SHP77 treated with DMSO at 0.1 percent for 48 hours (cell line): ENCODE measurements around the gene BST1.
"Not testable (repeated sequence)": the region's sequence is repeated elsewhere in the genome, so short reads cannot be mapped to it uniquely, and the experiment has no call there.

Source experiments
- DNase-seq: peaks from one replicate; lab custom pipeline; 2025; lab: John Stamatoyannopoulos, UW

Gene BST1

GRCh38 chr4:15712214-15712613, 9.3 kb downstream of the BST1 start:
- DNase-seq, result no peak

GRCh38 chr4:15714141-15714540, 11.3 kb downstream of the BST1 start:
- no peak for DNase-seq

GRCh38 chr4:15714646-15715435, 12.0 kb downstream of the BST1 start:
- DNase-seq, result no peak

GRCh38 chr4:15716115-15716514, 13.2 kb downstream of the BST1 start:
- DNase-seq, result no peak

GRCh38 chr4:15717086-15717485, 14.2 kb downstream of the BST1 start:
- no peak for DNase-seq

- no peak for DNase-seq
Measured at GRCh38 chr4:15717657-15718416, 15.0 kb downstream of the BST1 start.

- DNase-seq, result no peak
Measured at GRCh38 chr4:15718465-15718864, 15.6 kb downstream of the BST1 start.

GRCh38 chr4:15718959-15719358, 16.1 kb downstream of the BST1 start:
- no peak for DNase-seq

GRCh38 chr4:15719506-15719905, 16.6 kb downstream of the BST1 start:
- DNase-seq, result no peak

GRCh38 chr4:15720851-15721250, 18.0 kb downstream of the BST1 start:
- DNase-seq, result no peak

- DNase-seq, result no peak
Measured at GRCh38 chr4:15725608-15726007, 22.7 kb downstream of the BST1 start.

GRCh38 chr4:15729910-15730533, 27.2 kb downstream of the BST1 start:
- no peak for DNase-seq

GRCh38 chr4:15733061-15733460, 30.2 kb downstream of the BST1 start:
- not testable (repeated sequence) for DNase-seq

GRCh38 chr4:15735536-15735935, 32.7 kb downstream of the BST1 start:
- DNase-seq, result no peak

- DNase-seq, result no peak
Measured at GRCh38 chr4:15736514-15737050, 33.7 kb downstream of the BST1 start.

- DNase-seq, result no peak
Measured at GRCh38 chr4:15737255-15737654, 34.4 kb downstream of the BST1 start.

- no peak for DNase-seq
Measured at GRCh38 chr4:15738877-15739276, 36.0 kb downstream of the BST1 start.

GRCh38 chr4:15740764-15741404, 38.0 kb downstream of the BST1 start:
- DNase-seq, result no peak

GRCh38 chr4:15742083-15742582, 39.3 kb downstream of the BST1 start:
- no peak for DNase-seq

- no peak for DNase-seq
Measured at GRCh38 chr4:15742637-15743036, 39.8 kb downstream of the BST1 start.

GRCh38 chr4:15744016-15744545, 41.2 kb downstream of the BST1 start:
- no peak for DNase-seq

GRCh38 chr4:15746110-15746509, 43.2 kb downstream of the BST1 start:
- no peak for DNase-seq
